HepG2 (cell line): Measurements from ENCODE around the gene FKBP1B. TPM values are rescaled to one million over a fixed set of nuclear protein-coding genes. Genes with fewer than 3 reads are reported as not detected.

ENCODE experiments used
- AGO2 ChIP-seq: fragments of 200-400 bp; formaldehyde crosslinking; optimal IDR thresholded peaks from 2 replicates; pipeline ENCODE3; 2017; ENCODE audit warnings: mild to moderate bottlenecking, low read depth, low read length, moderate library complexity
- ARID5B ChIP-seq: IDR thresholded peaks from 2 replicates; pipeline ENCODE4 v1.4.0; 2020; ENCODE audit warnings: mild to moderate bottlenecking, missing genetic modification reagents
- ATF4 ChIP-seq, 2 experiments: fragments of 450-650 bp in 1 of 2; sonication (generic) in 1 of 2; formaldehyde crosslinking; IDR thresholded peaks; 2 replicates each; pipeline versions ENCODE4 v1.5.0 to v1.8.0; 2020 to 2022; ENCODE audit warnings: mild to moderate bottlenecking in 1 of 2, missing genetic modification reagents in 1 of 2
- KAT7 ChIP-seq: IDR thresholded peaks from 2 replicates; pipeline ENCODE4 v1.6.1; 2018; ENCODE audit warnings: borderline replicate concordance, missing compliant biosample characterization
- NR3C1 ChIP-seq: sonication (generic); formaldehyde crosslinking; IDR thresholded peaks from 2 replicates; pipeline ENCODE4 v1.4.0; 2020; ENCODE audit warnings: missing genetic modification reagents
- PAX8 ChIP-seq: sonication (generic); formaldehyde crosslinking; IDR thresholded peaks from 2 replicates; pipeline ENCODE4 v1.8.0; 2022; ENCODE audit warnings: mild to moderate bottlenecking, missing genetic modification reagents, borderline replicate concordance
- PRDM15 ChIP-seq: sonication (generic); formaldehyde crosslinking; IDR thresholded peaks from 2 replicates; pipeline ENCODE4 v1.4.0; 2020; ENCODE audit warnings: missing genetic modification reagents
- ZBTB43 ChIP-seq: sonication (generic); formaldehyde crosslinking; conservative IDR thresholded peaks from 2 replicates; pipeline ENCODE4 v1.4.0; 2020; ENCODE audit warnings: missing genetic modification reagents
- ZBTB44 ChIP-seq: sonication (generic); formaldehyde crosslinking; IDR thresholded peaks from 2 replicates; pipeline ENCODE4 v1.4.0; 2020; ENCODE audit warnings: missing genetic modification reagents
- ZNF207 ChIP-seq: fragments of 450-650 bp; IDR thresholded peaks from 2 replicates; pipeline ENCODE4 v1.6.1; 2016; ENCODE audit warnings: antibody characterized with exemption, borderline replicate concordance
- ZNF484 ChIP-seq: sonication (generic); formaldehyde crosslinking; IDR thresholded peaks from 2 replicates; pipeline ENCODE4 v1.5.1; 2020; ENCODE audit warnings: mild to moderate bottlenecking, low read depth, missing genetic modification reagents, borderline replicate concordance
- ZNF770 ChIP-seq: sonication (generic); formaldehyde crosslinking; IDR thresholded peaks from 2 replicates; pipeline ENCODE4 v1.5.0; 2020; ENCODE audit warnings: mild to moderate bottlenecking, missing genetic modification reagents
- ZNF782 ChIP-seq: sonication (generic); formaldehyde crosslinking; IDR thresholded peaks from 2 replicates; pipeline ENCODE4 v1.4.0; 2020; ENCODE audit warnings: missing genetic modification reagents, mild to moderate bottlenecking, borderline replicate concordance
- polyA plus RNA-seq, 8 experiments: library from polyadenylated mRNA; depleted of rRNA in 3 of 8; stranded (reverse) in 7 of 8; unstranded in 1 of 8; fragments of >200 nt; fragmentation: Illumina TruSeq in 4 of 8; extraction: Trizol in 4 of 8; gene quantifications; 2 replicates each; pipeline versions ENCODE4 v1.2.1 to v1.2.3, GENCODE V29; 2011 to 2016; ENCODE audit warnings: low read depth in 4 of 8, missing spikeins in 1 of 8, mixed read lengths in 1 of 8; ENCODE audit not compliant: insufficient read depth in 1 of 8
- total RNA-seq, 5 experiments: library from RNA; depleted of rRNA; stranded (reverse); fragments of >200 nt; fragmentation: Illumina TruSeq; extraction: Trizol; gene quantifications; 2 replicates each; pipeline ENCODE4 v1.2.3, GENCODE V29; 2016; ENCODE audit warnings: low read depth in 1 of 5

The FKBP1B gene
- total and polyA plus RNA-seq, 2 of the 13 experiments (the other 11 are each of a cell fraction or from before 2014, with no cell fraction given) = 35.2 to 96.3 TPM

GRCh38 chr2:24083567-24084385 is 34.2 kb downstream of the FKBP1B start (continued):
- TF ChIP-seq ARID5B (CRISPR knock-in tag) (no peak; the same call in 1 of the 2 replicates), PRDM15 (CRISPR knock-in tag) (no peak), ZBTB43 (CRISPR knock-in tag) (peak; percentile 45; the same call in 1 of the 2 replicates), ZNF207 (no peak), ZNF484 (CRISPR knock-in tag) (peak; percentile 6; the same call in 1 of the 2 replicates), ATF4 (CRISPR knock-in tag; IDR thresholded peaks at IDR 0.05) (peak in 1 of 2 experiments; percentile 57; a peak in 2 of 4 replicates), ZBTB44 (CRISPR knock-in tag) (no peak), AGO2 (peak; percentile 89), PAX8 (CRISPR knock-in tag) (no peak; the same call in none of the 2 replicates), ZNF782 (peak; percentile 89), ZNF770 (no peak), NR3C1 (CRISPR knock-in tag) (no peak), KAT7 (CRISPR knock-in tag) (peak; percentile 74; the same call in 1 of the 2 replicates)
